K562 (cell line): ENCODE results near the gene VMP1. TPM values are rescaled to one million over a fixed set of nuclear protein-coding genes. Genes with fewer than 3 reads are reported as not detected.

Experiments
- CEBPG ChIP-seq, 3 experiments: fragments of 200-800 bp in 1 of 3; sonication (Bioruptor generic) in 1 of 3; sonication (generic) in 1 of 3; formaldehyde crosslinking in 1 of 3; IDR thresholded peaks in 2 of 3; conservative IDR thresholded peaks in 1 of 3; 2 replicates each; pipeline versions ENCODE4 v1.6.1 to v1.8.0; 2016 to 2022; ENCODE audit warnings: missing compliant biosample characterization in 2 of 3, missing genetic modification characterization in 2 of 3, mild to moderate bottlenecking in 1 of 3, missing genetic modification reagents in 1 of 3
- CREM ChIP-seq: IDR thresholded peaks from 2 replicates; pipeline ENCODE4 v1.6.1; 2014; ENCODE audit warnings: antibody characterized with exemption, low read depth
- PRPF4 ChIP-seq: fragments of 200-400 bp; formaldehyde crosslinking; IDR thresholded peaks from one replicate; pipeline ENCODE4 v1.6.1; 2017; ENCODE audit warnings: low read length, low read depth, mild to moderate bottlenecking; ENCODE audit not compliant: insufficient read depth, poor library complexity, severe bottlenecking
- RBM25 ChIP-seq: fragments of 200-400 bp; formaldehyde crosslinking; IDR thresholded peaks from 2 replicates; pipeline ENCODE4 v1.6.1; 2018; ENCODE audit warnings: low read length, low read depth, moderate library complexity; ENCODE audit not compliant: severe bottlenecking
- RBM34 ChIP-seq: fragments of 200-400 bp; formaldehyde crosslinking; IDR thresholded peaks from 2 replicates; pipeline ENCODE4 v1.6.1; 2018; ENCODE audit warnings: low read length, borderline replicate concordance; ENCODE audit not compliant: insufficient read depth
- ZFP30 ChIP-seq: fragments of 250-450 bp; sonication (Bioruptor Pico); IDR thresholded peaks from 2 replicates; pipeline ENCODE4 v1.8.0; 2022; ENCODE audit warnings: moderate library complexity, mild to moderate bottlenecking, inconsistent platforms, borderline replicate concordance
- ZKSCAN1 ChIP-seq: fragments of 150-350 bp; IDR thresholded peaks from 2 replicates; pipeline ENCODE4 v1.6.1; 2016; ENCODE audit warnings: low read depth, low read length
- ZNF175 ChIP-seq: fragments of 200-800 bp; sonication (Bioruptor generic); IDR thresholded peaks from 2 replicates; pipeline ENCODE4 v1.6.1; 2016; ENCODE audit warnings: low read depth, mild to moderate bottlenecking, missing genetic modification characterization, missing compliant biosample characterization
- ZNF354B ChIP-seq: fragments of 250-450 bp; sonication (Bioruptor Pico); IDR thresholded peaks from 2 replicates; pipeline ENCODE4 v1.4.0; 2020
- polyA plus RNA-seq, 8 experiments: library from polyadenylated mRNA; depleted of rRNA in 4 of 8; stranded (reverse) in 5 of 8; unstranded in 3 of 8; fragments of >200 nt; fragmentation: Nextera tagmentation in 2 of 8; fragmentation: Illumina TruSeq in 1 of 8; extraction: Ambion mirVana in 2 of 8; extraction: Trizol in 1 of 8; gene quantifications; 2 replicates each; pipeline versions ENCODE4 v1.2.1 to v1.2.3, GENCODE V29; 2011 to 2014; ENCODE audit warnings: inconsistent platforms in 1 of 8, missing spikeins in 1 of 8
- total RNA-seq, 7 experiments: library from RNA; depleted of rRNA in 6 of 7; stranded (reverse); fragments of >200 nt in 6 of 7; fragmentation: Illumina TruSeq in 2 of 7; extraction: Trizol in 2 of 7; gene quantifications; 2 replicates each; pipeline versions ENCODE4 v1.2.1 to v1.2.3, GENCODE V29; 2011 to 2021; ENCODE audit warnings: low replicate concordance in 1 of 7
- TF ChIP-seq, protein P1 (sequence below): sonication (generic); formaldehyde crosslinking; IDR thresholded peaks from 2 replicates; pipeline ENCODE4 v1.8.0; 2022; ENCODE audit warnings: mild to moderate bottlenecking, missing genetic modification reagents
- TF ChIP-seq, protein P2 (sequence below): fragments of 200-600 bp; sonication (generic); IDR thresholded peaks from one replicate; pipeline ENCODE4 v1.6.1; 2012; ENCODE audit warnings: mild to moderate bottlenecking, low read depth, low read length, inconsistent platforms
- TF ChIP-seq, protein P3 (sequence below): fragments of 450-650 bp; formaldehyde crosslinking; IDR thresholded peaks from 2 replicates; pipeline ENCODE4 v1.4.0; 2022; ENCODE audit warnings: missing genetic modification characterization

Gene VMP1
- total and polyA plus RNA-seq, 9 of the 15 experiments (the other 6 are each of a cell fraction or from before 2014, with no cell fraction given), result 123 to 304 (median 151) TPM

DNA sequence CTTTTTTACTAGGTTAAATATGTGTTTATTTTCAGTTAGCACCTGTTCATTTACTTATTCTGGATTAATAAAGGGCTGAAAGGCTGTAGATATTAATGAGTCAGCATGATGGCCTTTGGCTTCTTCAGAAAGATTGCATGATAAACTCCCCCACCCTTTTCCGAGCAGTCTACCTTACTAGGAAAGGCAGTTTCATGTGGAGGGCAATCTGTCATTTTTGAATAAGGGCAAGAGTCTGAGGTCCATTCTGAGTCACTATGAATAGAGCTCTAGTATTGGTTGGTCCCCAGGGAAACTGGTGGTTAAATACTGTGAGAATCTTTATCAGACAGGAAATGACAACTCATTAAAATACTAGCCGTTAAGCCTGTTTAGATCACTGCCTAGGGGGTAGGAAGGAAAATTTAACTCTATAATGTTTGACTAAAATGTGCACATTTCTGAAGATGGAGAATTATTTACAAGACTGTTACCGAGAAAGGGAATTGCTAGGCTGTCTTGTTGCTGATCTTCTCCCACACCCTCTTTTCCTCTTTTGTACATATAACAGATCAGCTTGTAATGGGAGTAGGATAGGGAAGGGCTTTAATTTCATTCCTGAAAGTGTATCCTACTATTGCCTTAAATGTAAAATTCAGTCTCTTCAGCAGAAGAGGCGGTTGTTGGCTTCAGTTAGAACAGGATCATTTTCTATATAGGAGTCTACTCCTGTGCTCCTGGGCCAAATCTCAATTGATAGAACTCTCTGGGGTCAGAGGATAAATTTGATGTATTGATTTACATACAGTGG is 122.0 kb downstream of the VMP1 start (continued):
- TF ChIP-seq ZFP30 (CRISPR knock-in tag), result no peak
- TF ChIP-seq PRPF4, result no peak
- 0 out of 2 replicates have a peak, but pooled peaks have one; percentile 41 for TF ChIP-seq ZNF175 (CRISPR knock-in tag)
- TF ChIP-seq, protein P1, sequence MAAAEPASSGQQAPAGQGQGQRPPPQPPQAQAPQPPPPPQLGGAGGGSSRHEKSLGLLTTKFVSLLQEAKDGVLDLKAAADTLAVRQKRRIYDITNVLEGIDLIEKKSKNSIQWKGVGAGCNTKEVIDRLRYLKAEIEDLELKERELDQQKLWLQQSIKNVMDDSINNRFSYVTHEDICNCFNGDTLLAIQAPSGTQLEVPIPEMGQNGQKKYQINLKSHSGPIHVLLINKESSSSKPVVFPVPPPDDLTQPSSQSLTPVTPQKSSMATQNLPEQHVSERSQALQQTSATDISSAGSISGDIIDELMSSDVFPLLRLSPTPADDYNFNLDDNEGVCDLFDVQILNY (CRISPR knock-in tag), result no peak
- peak; percentile 21 for TF ChIP-seq RBM25
- TF ChIP-seq CREM, result peak; percentile 39; the same call in 1 of the 2 replicates
- TF ChIP-seq CEBPG (CRISPR knock-in tag; IDR thresholded peaks at IDR 0.05), result no peak
- TF ChIP-seq CEBPG (tag; conservative IDR thresholded peaks at IDR 0.05 in 1 of 2, IDR thresholded peaks at IDR 0.05 in 1 of 2), result peak; percentile 69 to 81; a peak in 3 of 4 replicates
- TF ChIP-seq, protein P2, sequence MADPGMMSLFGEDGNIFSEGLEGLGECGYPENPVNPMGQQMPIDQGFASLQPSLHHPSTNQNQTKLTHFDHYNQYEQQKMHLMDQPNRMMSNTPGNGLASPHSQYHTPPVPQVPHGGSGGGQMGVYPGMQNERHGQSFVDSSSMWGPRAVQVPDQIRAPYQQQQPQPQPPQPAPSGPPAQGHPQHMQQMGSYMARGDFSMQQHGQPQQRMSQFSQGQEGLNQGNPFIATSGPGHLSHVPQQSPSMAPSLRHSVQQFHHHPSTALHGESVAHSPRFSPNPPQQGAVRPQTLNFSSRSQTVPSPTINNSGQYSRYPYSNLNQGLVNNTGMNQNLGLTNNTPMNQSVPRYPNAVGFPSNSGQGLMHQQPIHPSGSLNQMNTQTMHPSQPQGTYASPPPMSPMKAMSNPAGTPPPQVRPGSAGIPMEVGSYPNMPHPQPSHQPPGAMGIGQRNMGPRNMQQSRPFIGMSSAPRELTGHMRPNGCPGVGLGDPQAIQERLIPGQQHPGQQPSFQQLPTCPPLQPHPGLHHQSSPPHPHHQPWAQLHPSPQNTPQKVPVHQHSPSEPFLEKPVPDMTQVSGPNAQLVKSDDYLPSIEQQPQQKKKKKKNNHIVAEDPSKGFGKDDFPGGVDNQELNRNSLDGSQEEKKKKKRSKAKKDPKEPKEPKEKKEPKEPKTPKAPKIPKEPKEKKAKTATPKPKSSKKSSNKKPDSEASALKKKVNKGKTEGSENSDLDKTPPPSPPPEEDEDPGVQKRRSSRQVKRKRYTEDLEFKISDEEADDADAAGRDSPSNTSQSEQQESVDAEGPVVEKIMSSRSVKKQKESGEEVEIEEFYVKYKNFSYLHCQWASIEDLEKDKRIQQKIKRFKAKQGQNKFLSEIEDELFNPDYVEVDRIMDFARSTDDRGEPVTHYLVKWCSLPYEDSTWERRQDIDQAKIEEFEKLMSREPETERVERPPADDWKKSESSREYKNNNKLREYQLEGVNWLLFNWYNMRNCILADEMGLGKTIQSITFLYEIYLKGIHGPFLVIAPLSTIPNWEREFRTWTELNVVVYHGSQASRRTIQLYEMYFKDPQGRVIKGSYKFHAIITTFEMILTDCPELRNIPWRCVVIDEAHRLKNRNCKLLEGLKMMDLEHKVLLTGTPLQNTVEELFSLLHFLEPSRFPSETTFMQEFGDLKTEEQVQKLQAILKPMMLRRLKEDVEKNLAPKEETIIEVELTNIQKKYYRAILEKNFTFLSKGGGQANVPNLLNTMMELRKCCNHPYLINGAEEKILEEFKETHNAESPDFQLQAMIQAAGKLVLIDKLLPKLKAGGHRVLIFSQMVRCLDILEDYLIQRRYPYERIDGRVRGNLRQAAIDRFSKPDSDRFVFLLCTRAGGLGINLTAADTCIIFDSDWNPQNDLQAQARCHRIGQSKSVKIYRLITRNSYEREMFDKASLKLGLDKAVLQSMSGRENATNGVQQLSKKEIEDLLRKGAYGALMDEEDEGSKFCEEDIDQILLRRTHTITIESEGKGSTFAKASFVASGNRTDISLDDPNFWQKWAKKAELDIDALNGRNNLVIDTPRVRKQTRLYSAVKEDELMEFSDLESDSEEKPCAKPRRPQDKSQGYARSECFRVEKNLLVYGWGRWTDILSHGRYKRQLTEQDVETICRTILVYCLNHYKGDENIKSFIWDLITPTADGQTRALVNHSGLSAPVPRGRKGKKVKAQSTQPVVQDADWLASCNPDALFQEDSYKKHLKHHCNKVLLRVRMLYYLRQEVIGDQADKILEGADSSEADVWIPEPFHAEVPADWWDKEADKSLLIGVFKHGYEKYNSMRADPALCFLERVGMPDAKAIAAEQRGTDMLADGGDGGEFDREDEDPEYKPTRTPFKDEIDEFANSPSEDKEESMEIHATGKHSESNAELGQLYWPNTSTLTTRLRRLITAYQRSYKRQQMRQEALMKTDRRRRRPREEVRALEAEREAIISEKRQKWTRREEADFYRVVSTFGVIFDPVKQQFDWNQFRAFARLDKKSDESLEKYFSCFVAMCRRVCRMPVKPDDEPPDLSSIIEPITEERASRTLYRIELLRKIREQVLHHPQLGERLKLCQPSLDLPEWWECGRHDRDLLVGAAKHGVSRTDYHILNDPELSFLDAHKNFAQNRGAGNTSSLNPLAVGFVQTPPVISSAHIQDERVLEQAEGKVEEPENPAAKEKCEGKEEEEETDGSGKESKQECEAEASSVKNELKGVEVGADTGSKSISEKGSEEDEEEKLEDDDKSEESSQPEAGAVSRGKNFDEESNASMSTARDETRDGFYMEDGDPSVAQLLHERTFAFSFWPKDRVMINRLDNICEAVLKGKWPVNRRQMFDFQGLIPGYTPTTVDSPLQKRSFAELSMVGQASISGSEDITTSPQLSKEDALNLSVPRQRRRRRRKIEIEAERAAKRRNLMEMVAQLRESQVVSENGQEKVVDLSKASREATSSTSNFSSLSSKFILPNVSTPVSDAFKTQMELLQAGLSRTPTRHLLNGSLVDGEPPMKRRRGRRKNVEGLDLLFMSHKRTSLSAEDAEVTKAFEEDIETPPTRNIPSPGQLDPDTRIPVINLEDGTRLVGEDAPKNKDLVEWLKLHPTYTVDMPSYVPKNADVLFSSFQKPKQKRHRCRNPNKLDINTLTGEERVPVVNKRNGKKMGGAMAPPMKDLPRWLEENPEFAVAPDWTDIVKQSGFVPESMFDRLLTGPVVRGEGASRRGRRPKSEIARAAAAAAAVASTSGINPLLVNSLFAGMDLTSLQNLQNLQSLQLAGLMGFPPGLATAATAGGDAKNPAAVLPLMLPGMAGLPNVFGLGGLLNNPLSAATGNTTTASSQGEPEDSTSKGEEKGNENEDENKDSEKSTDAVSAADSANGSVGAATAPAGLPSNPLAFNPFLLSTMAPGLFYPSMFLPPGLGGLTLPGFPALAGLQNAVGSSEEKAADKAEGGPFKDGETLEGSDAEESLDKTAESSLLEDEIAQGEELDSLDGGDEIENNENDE, result no peak
- no peak for TF ChIP-seq ZKSCAN1
- TF ChIP-seq, protein P3, sequence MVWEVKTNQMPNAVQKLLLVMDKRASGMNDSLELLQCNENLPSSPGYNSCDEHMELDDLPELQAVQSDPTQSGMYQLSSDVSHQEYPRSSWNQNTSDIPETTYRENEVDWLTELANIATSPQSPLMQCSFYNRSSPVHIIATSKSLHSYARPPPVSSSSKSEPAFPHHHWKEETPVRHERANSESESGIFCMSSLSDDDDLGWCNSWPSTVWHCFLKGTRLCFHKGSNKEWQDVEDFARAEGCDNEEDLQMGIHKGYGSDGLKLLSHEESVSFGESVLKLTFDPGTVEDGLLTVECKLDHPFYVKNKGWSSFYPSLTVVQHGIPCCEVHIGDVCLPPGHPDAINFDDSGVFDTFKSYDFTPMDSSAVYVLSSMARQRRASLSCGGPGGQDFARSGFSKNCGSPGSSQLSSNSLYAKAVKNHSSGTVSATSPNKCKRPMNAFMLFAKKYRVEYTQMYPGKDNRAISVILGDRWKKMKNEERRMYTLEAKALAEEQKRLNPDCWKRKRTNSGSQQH (CRISPR knock-in tag), result no peak
- no peak for TF ChIP-seq ZNF354B
- no peak for TF ChIP-seq RBM34
